Panc1 (cell line): ENCODE data around the gene MYO19. TPM values are rescaled to one million over a fixed set of nuclear protein-coding genes. Genes with fewer than 3 reads are reported as not detected.

Source experiments
- ATAC-seq: fragments of 200-7000 bp; cut with Tn5 transposase; 2 replicates; pipeline ENCODE4 v1.9.1; 2020; ENCODE audit warnings: mild to moderate bottlenecking, moderate library complexity
- BruUV-seq: library from RNA; stranded (reverse); fragments of 400-500 nt; replicated peaks from 2 replicates; lab custom pipeline; 2021; lab: Mats Ljungman, UMichigan
- CTCF ChIA-PET: fragments of 300-600 bp; sonication (Branson Sonifier 250); formaldehyde crosslinking; loops from one replicate; lab custom pipeline; 2022; ENCODE audit warnings: antibody characterized with exemption; lab: Charles Lee
- POLR2A ChIA-PET: fragments of 300-600 bp; sonication (Branson Sonifier 250); formaldehyde crosslinking; loops from one replicate; lab custom pipeline; 2022; ENCODE audit warnings: antibody characterized with exemption; lab: Charles Lee
- DNase-seq: peaks from one replicate; pipeline ENCODE4 v3.0.0-alpha.2; 2010; ENCODE audit warnings: low read depth, low spot score
- H3K27ac ChIP-seq: 2 replicates; pipeline ENCODE4 v1.5.1; 2011; ENCODE audit warnings: mild to moderate bottlenecking, low read length, inconsistent platforms
- H3K27me3 ChIP-seq: fragments of 200-500 bp; sonication (Bioruptor generic); 2 replicates; pipeline ENCODE4 v1.6.0; 2014; ENCODE audit warnings: low read length, inconsistent platforms; ENCODE audit not compliant: control insufficient read depth, insufficient read depth
- H3K36me3 ChIP-seq: fragments of 200-500 bp; sonication (Bioruptor generic); 2 replicates; pipeline ENCODE4 v1.5.1; 2014; ENCODE audit warnings: inconsistent platforms, mild to moderate bottlenecking, low read length, moderate library complexity; ENCODE audit not compliant: control insufficient read depth, insufficient read depth
- H3K4me1 ChIP-seq: 2 replicates; pipeline ENCODE4 v1.5.1; 2011; ENCODE audit warnings: inconsistent platforms, mild to moderate bottlenecking, low read length, moderate library complexity; ENCODE audit not compliant: control insufficient read depth, insufficient read depth
- H3K4me3 ChIP-seq, 2 experiments: 2 replicates each; pipeline ENCODE4 v1.5.1; 2011 to 2012; ENCODE audit warnings: low read depth in 2 of 2, low read length in 2 of 2, mild to moderate bottlenecking in 2 of 2, inconsistent platforms in 1 of 2, moderate library complexity in 1 of 2
- H3K9me3 ChIP-seq: fragments of 200-500 bp; sonication (Bioruptor generic); 2 replicates; pipeline ENCODE4 v1.5.1; 2014; ENCODE audit warnings: low read depth, mild to moderate bottlenecking, inconsistent platforms, low read length, moderate library complexity; ENCODE audit not compliant: control insufficient read depth, insufficient read depth
- CTCF ChIP-seq: fragments of 450-650 bp; IDR thresholded peaks from 2 replicates; pipeline ENCODE4 v1.5.1; 2017; ENCODE audit warnings: mild to moderate bottlenecking
- POLR2AphosphoS5 ChIP-seq: IDR thresholded peaks from 2 replicates; pipeline ENCODE4 v1.6.1; 2012; ENCODE audit warnings: mild to moderate bottlenecking, low read depth, low read length, moderate library complexity
- SIN3A ChIP-seq: IDR thresholded peaks from 2 replicates; pipeline ENCODE4 v1.6.1; 2012; ENCODE audit warnings: low read depth, mild to moderate bottlenecking, low read length, moderate library complexity, borderline replicate concordance; ENCODE audit not compliant: insufficient read depth
- TCF7L2 ChIP-seq: IDR thresholded peaks from 2 replicates; pipeline ENCODE4 v1.6.1; 2011; ENCODE audit warnings: mild to moderate bottlenecking, low read depth, low read length, inconsistent platforms
- in situ Hi-C: cut with HindIII; loops from 2 replicates; pipeline ENCODE4 v1.10.0; 2016; ENCODE audit warnings: low sequenced_read_pairs, low pct_unique_long_range_greater_than_20kb
- intact Hi-C: fragments of 100-400 bp; cut with micrococcal nuclease; formaldehyde crosslinking; loops from one replicate; pipeline ENCODE4 v1.10.0; 2022; ENCODE audit not compliant: unreplicated experiment
- total RNA-seq: library from RNA; stranded (reverse); gene quantifications from one replicate; pipeline ENCODE4 v1.2.1, GENCODE V29; 2021; ENCODE audit not compliant: unreplicated experiment
- TF ChIP-seq, protein P1 (sequence below), 2 experiments: IDR thresholded peaks; 2 replicates each; pipeline ENCODE4 v1.6.1; 2011 to 2012; ENCODE audit warnings: low read depth in 2 of 2, control low read depth in 1 of 2, low read length in 1 of 2, mild to moderate bottlenecking in 1 of 2, moderate library complexity in 1 of 2; ENCODE audit not compliant: insufficient read depth in 1 of 2

MYO19 gene
- total RNA-seq, 1 experiment from 2014 or later, result 88.0 TPM

DNA sequence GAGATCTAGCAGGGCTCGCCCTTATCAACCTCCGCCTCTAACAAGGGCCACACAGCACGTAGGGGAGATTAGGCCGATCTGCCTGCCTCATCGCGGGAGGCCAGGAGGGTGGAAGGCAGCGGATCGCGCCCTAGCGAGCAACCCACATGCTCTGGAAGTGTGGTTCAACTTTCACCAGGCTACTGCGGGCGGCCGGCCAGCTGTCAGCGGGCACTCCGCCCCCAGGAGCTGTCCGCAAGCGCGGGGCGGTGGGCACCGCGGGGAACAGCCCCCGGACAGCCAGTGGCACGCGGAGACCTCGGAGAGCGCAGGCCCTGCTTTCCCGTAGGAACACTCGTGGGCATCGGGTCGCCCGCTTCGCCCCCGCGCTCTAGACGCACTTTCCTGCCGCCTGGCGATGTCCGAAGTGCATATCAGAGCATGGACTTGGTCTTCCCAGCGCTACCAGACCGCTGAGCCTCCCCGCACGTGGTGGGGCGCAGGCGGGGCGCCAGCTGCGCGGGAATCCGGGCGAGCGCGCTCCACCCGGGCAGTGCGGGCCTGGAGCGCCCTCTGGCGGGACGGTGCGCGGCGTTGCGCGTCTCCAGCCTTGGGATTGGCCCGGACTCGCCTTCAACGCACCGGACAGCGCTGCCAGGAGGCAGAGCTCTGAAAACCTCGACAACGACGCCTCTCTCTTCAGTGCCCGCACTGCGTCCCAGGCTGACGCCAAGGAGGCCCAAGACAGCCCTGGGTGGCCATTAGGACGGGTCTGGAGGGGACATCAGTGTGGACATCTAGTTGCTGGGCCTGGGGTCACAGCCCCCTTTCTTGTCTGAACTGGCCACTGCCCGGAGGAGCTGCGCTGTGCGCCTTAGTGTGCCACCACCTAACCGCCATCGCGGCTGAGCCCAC lies 51.8 kb downstream of the MYO19 start:
- Histone ChIP-seq H3K4me1 (no peaks in the 10 kb centered on the region; the same call in 1 of the 2 replicates), H3K9me3 (no peaks in the 10 kb centered on the region), H3K36me3 (peaks cover 7% of the 10 kb centered on the region; the same call in 1 of the 2 replicates), H3K27ac (no peak overlapping the region), H3K27me3 (0 out of 2 replicates have a peak, but pooled peaks cover 1% of the 10 kb centered on the region), H3K4me3 (peak overlapping the region; percentile 22 to 43)
- intact Hi-C loops (no loop called here), in situ Hi-C loops (no loop called here)
- ATAC-seq (peak; percentile 93), DNase-seq (peak; percentile 12)
- CTCF ChIA-PET, result interaction anchor here (0.6 to 0.9 kb wide), 2 partner anchors 330 to 623 kb away, joined by 4 to 5 read pairs; no protein-coding TSS in a partner anchor
- TF ChIP-seq CTCF (peak; percentile 90), TCF7L2 (no peak), POLR2AphosphoS5 (no peak), SIN3A (no peak)
- TF ChIP-seq, protein P1, sequence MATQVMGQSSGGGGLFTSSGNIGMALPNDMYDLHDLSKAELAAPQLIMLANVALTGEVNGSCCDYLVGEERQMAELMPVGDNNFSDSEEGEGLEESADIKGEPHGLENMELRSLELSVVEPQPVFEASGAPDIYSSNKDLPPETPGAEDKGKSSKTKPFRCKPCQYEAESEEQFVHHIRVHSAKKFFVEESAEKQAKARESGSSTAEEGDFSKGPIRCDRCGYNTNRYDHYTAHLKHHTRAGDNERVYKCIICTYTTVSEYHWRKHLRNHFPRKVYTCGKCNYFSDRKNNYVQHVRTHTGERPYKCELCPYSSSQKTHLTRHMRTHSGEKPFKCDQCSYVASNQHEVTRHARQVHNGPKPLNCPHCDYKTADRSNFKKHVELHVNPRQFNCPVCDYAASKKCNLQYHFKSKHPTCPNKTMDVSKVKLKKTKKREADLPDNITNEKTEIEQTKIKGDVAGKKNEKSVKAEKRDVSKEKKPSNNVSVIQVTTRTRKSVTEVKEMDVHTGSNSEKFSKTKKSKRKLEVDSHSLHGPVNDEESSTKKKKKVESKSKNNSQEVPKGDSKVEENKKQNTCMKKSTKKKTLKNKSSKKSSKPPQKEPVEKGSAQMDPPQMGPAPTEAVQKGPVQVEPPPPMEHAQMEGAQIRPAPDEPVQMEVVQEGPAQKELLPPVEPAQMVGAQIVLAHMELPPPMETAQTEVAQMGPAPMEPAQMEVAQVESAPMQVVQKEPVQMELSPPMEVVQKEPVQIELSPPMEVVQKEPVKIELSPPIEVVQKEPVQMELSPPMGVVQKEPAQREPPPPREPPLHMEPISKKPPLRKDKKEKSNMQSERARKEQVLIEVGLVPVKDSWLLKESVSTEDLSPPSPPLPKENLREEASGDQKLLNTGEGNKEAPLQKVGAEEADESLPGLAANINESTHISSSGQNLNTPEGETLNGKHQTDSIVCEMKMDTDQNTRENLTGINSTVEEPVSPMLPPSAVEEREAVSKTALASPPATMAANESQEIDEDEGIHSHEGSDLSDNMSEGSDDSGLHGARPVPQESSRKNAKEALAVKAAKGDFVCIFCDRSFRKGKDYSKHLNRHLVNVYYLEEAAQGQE (IDR thresholded peaks at IDR 0.05; ENCODE audit: insufficient read depth in 1 of 2, low read depth in 2 of 2, low read length in 1 of 2), result peak in 1 of 2 experiments; percentile 56; a peak in 1 of 4 replicates
- POLR2A ChIA-PET, result no interaction called here
- no TSS peak for BruUV-seq

GRCh38 chr17:36481829-36482228 lies 52.8 kb downstream of the MYO19 start:
- POLR2A ChIA-PET, result no interaction called here
- no peak for ATAC-seq

More at GRCh38 chr17:36481829-36482228, 52.8 kb downstream of the MYO19 start:
- intact Hi-C loops, result no loop called here
- 0 out of 2 replicates have a peak, but pooled peaks cover 6% of the 10 kb centered on the region for H3K27me3 ChIP-seq
- no peaks in the 10 kb centered on the region; the same call in 1 of the 2 replicates for H3K4me1 ChIP-seq
- H3K36me3 ChIP-seq, result peaks cover 1% of the 10 kb centered on the region; the same call in 1 of the 2 replicates
- no TSS peak for BruUV-seq
- no peak for DNase-seq
- H3K4me3 ChIP-seq, result no peak overlapping the region
- TF ChIP-seq SIN3A (no peak), POLR2AphosphoS5 (no peak), CTCF (no peak), TCF7L2 (no peak)
- TF ChIP-seq, protein P1 (IDR thresholded peaks at IDR 0.05; ENCODE audit: insufficient read depth in 1 of 2, low read depth in 2 of 2, low read length in 1 of 2), result no peak
- no peak overlapping the region for H3K27ac ChIP-seq
- H3K9me3 ChIP-seq, result no peaks in the 10 kb centered on the region
- CTCF ChIA-PET, result no interaction called here
- in situ Hi-C loops, result no loop called here
